Mesendoderm (in vitro differentiated cells): ENCODE data around the gene BTK.

Experiments
- DNase-seq: peaks from one replicate; pipeline ENCODE4 v3.0.0; 2013
- H2AK5ac ChIP-seq: 2 replicates; pipeline ENCODE4 v1.6.1; 2013; ENCODE audit warnings: low read length, inconsistent platforms
- H2BK120ac ChIP-seq: 2 replicates; pipeline ENCODE4 v1.6.1; 2013; ENCODE audit warnings: low read depth, mild to moderate bottlenecking, low read length, moderate library complexity, mixed read lengths
- H2BK15ac ChIP-seq: replicated peaks from 2 replicates; pipeline ENCODE4 v1.6.1; 2013; ENCODE audit warnings: low read depth, mild to moderate bottlenecking, moderate library complexity
- H2BK5ac ChIP-seq: 2 replicates; pipeline ENCODE4 v1.6.1; 2013; ENCODE audit warnings: low read length, inconsistent platforms
- H3K18ac ChIP-seq: 2 replicates; pipeline ENCODE4 v1.6.1; 2013; ENCODE audit warnings: mild to moderate bottlenecking, low read length, mixed read lengths
- H3K23ac ChIP-seq: one replicate; pipeline ENCODE4 v1.6.1; 2013; ENCODE audit warnings: low read length
- H3K27ac ChIP-seq: 2 replicates; pipeline ENCODE4 v1.5.1; 2013; ENCODE audit warnings: low read depth, mild to moderate bottlenecking, inconsistent platforms, low read length, moderate library complexity
- H3K27me3 ChIP-seq: 2 replicates; pipeline ENCODE4 v1.6.1; 2013; ENCODE audit warnings: low read length, control low read depth, mild to moderate bottlenecking, inconsistent platforms; ENCODE audit not compliant: insufficient read depth, poor library complexity
- H3K36me3 ChIP-seq: 2 replicates; pipeline ENCODE4 v1.6.1; 2013; ENCODE audit warnings: low read length, inconsistent platforms; ENCODE audit not compliant: control insufficient read depth, insufficient read depth
- H3K4ac ChIP-seq: one replicate; pipeline ENCODE4 v1.6.1; 2013; ENCODE audit warnings: low read depth, mild to moderate bottlenecking, low read length, moderate library complexity
- H3K4me1 ChIP-seq: 2 replicates; pipeline ENCODE4 v1.6.1; 2013; ENCODE audit warnings: low read depth, low read length, inconsistent platforms; ENCODE audit not compliant: control insufficient read depth
- H3K4me2 ChIP-seq: 2 replicates; pipeline ENCODE4 v1.6.1; 2013; ENCODE audit warnings: low read length
- H3K4me3 ChIP-seq: 2 replicates; pipeline ENCODE4 v1.5.1; 2013; ENCODE audit warnings: mild to moderate bottlenecking, low read length
- H3K56ac ChIP-seq: one replicate; pipeline ENCODE4 v1.6.1; 2013; ENCODE audit warnings: low read length
- H3K79me1 ChIP-seq: 2 replicates; pipeline ENCODE4 v1.6.1; 2013; ENCODE audit warnings: low read length, inconsistent platforms
- H3K79me2 ChIP-seq: 2 replicates; pipeline ENCODE4 v1.6.1; 2013; ENCODE audit warnings: mild to moderate bottlenecking, low read length; ENCODE audit not compliant: control insufficient read depth, insufficient read depth
- H3K9ac ChIP-seq: 2 replicates; pipeline ENCODE4 v1.6.1; 2013; ENCODE audit warnings: low read length, inconsistent platforms
- H4K5ac ChIP-seq: one replicate; pipeline ENCODE4 v1.6.1; 2013; ENCODE audit warnings: low read length
- H4K8ac ChIP-seq: one replicate; pipeline ENCODE4 v1.6.1; 2013; ENCODE audit warnings: low read depth, mild to moderate bottlenecking, control low read depth, low read length, moderate library complexity
- WGBS: extraction: QIAGEN DNeasy Blood & Tissue Kit; methylation state at CpG from one replicate; pipeline ENCODE4 v1.1.7; 2013; ENCODE audit warnings: low lambda C conversion rate, missing lambda C conversion rate; ENCODE audit not compliant: insufficient coverage; ENCODE audit errors: extremely low coverage; 5-methylcytosine and 5-hydroxymethylcytosine counted together

BTK gene

GRCh38 chrX:101399825-101400224 is 13.8 kb upstream of the BTK start:
- DNase-seq, result no peak
- no peak overlapping the region for H2AK5ac ChIP-seq
- H3K79me1 ChIP-seq, result no peaks in the 10 kb centered on the region
- no peak overlapping the region for H3K4ac ChIP-seq
- no peaks in the 10 kb centered on the region for H3K36me3 ChIP-seq
- H3K9ac ChIP-seq, result no peak overlapping the region
- no CpG with 5 or more reads among the region's 4 CpGs for WGBS
- no peak overlapping the region for H3K4me3 ChIP-seq
- H3K4me2 ChIP-seq, result no peak overlapping the region
- H3K18ac ChIP-seq, result no peak overlapping the region
- no peak overlapping the region for H2BK120ac ChIP-seq
- no peaks in the 10 kb centered on the region for H3K27me3 ChIP-seq
- no peak overlapping the region for H3K56ac ChIP-seq
- H3K27ac ChIP-seq, result no peak overlapping the region
- no peaks in the 10 kb centered on the region for H3K79me2 ChIP-seq
- no peak overlapping the region for H4K8ac ChIP-seq
- H3K23ac ChIP-seq, result no peak overlapping the region
- H2BK15ac ChIP-seq, result no peak overlapping the region
- no peaks in the 10 kb centered on the region for H3K4me1 ChIP-seq
- H4K5ac ChIP-seq, result no peak overlapping the region
- no peak overlapping the region for H2BK5ac ChIP-seq

GRCh38 chrX:101398694-101399093 is 12.7 kb upstream of the BTK start:
- H3K18ac ChIP-seq, result no peak overlapping the region
- H2AK5ac ChIP-seq, result no peak overlapping the region
- no peak overlapping the region for H3K23ac ChIP-seq
- no peaks in the 10 kb centered on the region for H3K79me1 ChIP-seq
- H3K27me3 ChIP-seq, result no peaks in the 10 kb centered on the region
- H3K79me2 ChIP-seq, result no peaks in the 10 kb centered on the region
- no peak overlapping the region for H3K9ac ChIP-seq
- H3K4ac ChIP-seq, result no peak overlapping the region
- no peak overlapping the region for H3K27ac ChIP-seq
- no peaks in the 10 kb centered on the region for H3K4me1 ChIP-seq
- no peak overlapping the region for H2BK15ac ChIP-seq
- H3K4me2 ChIP-seq, result no peak overlapping the region
- no peak overlapping the region for H4K8ac ChIP-seq
- H3K56ac ChIP-seq, result no peak overlapping the region
- H2BK5ac ChIP-seq, result no peak overlapping the region
- H3K36me3 ChIP-seq, result no peaks in the 10 kb centered on the region
- H4K5ac ChIP-seq, result no peak overlapping the region
- H2BK120ac ChIP-seq, result no peak overlapping the region
- DNase-seq, result no peak
- WGBS, result no CpG with 5 or more reads among the region's 4 CpGs
- no peak overlapping the region for H3K4me3 ChIP-seq

GRCh38 chrX:101397779-101398178 is 11.8 kb upstream of the BTK start:
- Histone ChIP-seq H3K4me1 (no peaks in the 10 kb centered on the region), H3K27ac (no peak overlapping the region), H3K18ac (no peak overlapping the region), H4K8ac (no peak overlapping the region), H2BK5ac (no peak overlapping the region), H2AK5ac (no peak overlapping the region), H3K27me3 (no peaks in the 10 kb centered on the region), H3K4me2 (no peak overlapping the region), H2BK120ac (no peak overlapping the region), H2BK15ac (no peak overlapping the region), H3K79me1 (no peaks in the 10 kb centered on the region), H4K5ac (no peak overlapping the region), H3K9ac (no peak overlapping the region), H3K56ac (no peak overlapping the region), H3K36me3 (no peaks in the 10 kb centered on the region), H3K4me3 (no peak overlapping the region), H3K4ac (no peak overlapping the region), H3K79me2 (no peaks in the 10 kb centered on the region), H3K23ac (no peak overlapping the region)
- DNase-seq, result peak; percentile 28
- no CpG with 5 or more reads among the region's 4 CpGs for WGBS

- no peak overlapping the region for H3K4ac ChIP-seq
- no peak overlapping the region for H3K56ac ChIP-seq
- H3K4me2 ChIP-seq, result no peak overlapping the region
- no peak overlapping the region for H2BK120ac ChIP-seq
- no peak overlapping the region for H3K9ac ChIP-seq
- H3K79me2 ChIP-seq, result peaks cover 14% of the 10 kb centered on the region
- no peak overlapping the region for H2AK5ac ChIP-seq
- DNase-seq, result no peak
- no peaks in the 10 kb centered on the region for H3K4me1 ChIP-seq
- H3K18ac ChIP-seq, result no peak overlapping the region
- H3K23ac ChIP-seq, result no peak overlapping the region
- H3K4me3 ChIP-seq, result no peak overlapping the region
- H3K27ac ChIP-seq, result no peak overlapping the region
- H4K8ac ChIP-seq, result no peak overlapping the region
- no peaks in the 10 kb centered on the region for H3K27me3 ChIP-seq
- H3K79me1 ChIP-seq, result no peaks in the 10 kb centered on the region
- H2BK5ac ChIP-seq, result no peak overlapping the region
- peaks cover 3% of the 10 kb centered on the region for H3K36me3 ChIP-seq
- H2BK15ac ChIP-seq, result no peak overlapping the region
- no peak overlapping the region for H4K5ac ChIP-seq
- WGBS, result no CpG with 5 or more reads among the region's 1 CpG
Measured at GRCh38 chrX:101395789-101396188, 9.8 kb upstream of the BTK start.

GRCh38 chrX:101394372-101394771 is 8.4 kb upstream of the BTK start:
- Histone ChIP-seq H3K18ac (no peak overlapping the region), H4K8ac (no peak overlapping the region), H4K5ac (no peak overlapping the region), H3K36me3 (peaks cover 3% of the 10 kb centered on the region), H2AK5ac (no peak overlapping the region), H3K79me2 (peaks cover 14% of the 10 kb centered on the region), H2BK120ac (no peak overlapping the region), H3K27ac (no peak overlapping the region), H3K4me2 (no peak overlapping the region), H3K56ac (no peak overlapping the region), H2BK15ac (no peak overlapping the region), H3K27me3 (no peaks in the 10 kb centered on the region), H3K9ac (no peak overlapping the region), H3K4ac (no peak overlapping the region), H3K4me1 (no peaks in the 10 kb centered on the region), H3K23ac (no peak overlapping the region), H3K79me1 (no peaks in the 10 kb centered on the region), H3K4me3 (no peak overlapping the region), H2BK5ac (no peak overlapping the region)
- DNase-seq, result no peak

- H3K4me1 ChIP-seq, result no peaks in the 10 kb centered on the region
- H3K9ac ChIP-seq, result no peak overlapping the region
- no CpG with 5 or more reads among the region's 11 CpGs for WGBS
- H3K56ac ChIP-seq, result no peak overlapping the region
- no peak overlapping the region for H3K23ac ChIP-seq
- no peak for DNase-seq
- no peaks in the 10 kb centered on the region for H3K79me1 ChIP-seq
- H2AK5ac ChIP-seq, result no peak overlapping the region
- H3K4ac ChIP-seq, result no peak overlapping the region
- H2BK5ac ChIP-seq, result no peak overlapping the region
- H3K36me3 ChIP-seq, result peaks cover 3% of the 10 kb centered on the region
- H2BK15ac ChIP-seq, result no peak overlapping the region
- H3K4me2 ChIP-seq, result no peak overlapping the region
- no peak overlapping the region for H3K4me3 ChIP-seq
- H3K79me2 ChIP-seq, result peaks cover 14% of the 10 kb centered on the region
- H4K5ac ChIP-seq, result no peak overlapping the region
- H3K27me3 ChIP-seq, result no peaks in the 10 kb centered on the region
- H2BK120ac ChIP-seq, result no peak overlapping the region
- no peak overlapping the region for H4K8ac ChIP-seq
- no peak overlapping the region for H3K18ac ChIP-seq
- no peak overlapping the region for H3K27ac ChIP-seq
Measured at GRCh38 chrX:101393530-101394305, 7.7 kb upstream of the BTK start.
